A549 treated with RU486 at 1 μM for 4 hours (cell line): Measurements from ENCODE around the gene VIM. TPM values are rescaled to one million over a fixed set of nuclear protein-coding genes. Genes with fewer than 3 reads are reported as not detected.

ENCODE experiments used
- total RNA-seq: library from RNA; stranded (reverse); fragments of 200-300 nt; extraction: Qiagen RNA extraction; gene quantifications from 5 replicates; pipeline ENCODE4 v1.2.3, GENCODE V29; 2022; ENCODE audit warnings: low read depth

VIM gene
- total RNA-seq, result 1,759 to 2,044 TPM (median 1,980 TPM) in 5 replicates

GRCh38 chr10:17228091-17229015 is at the start of gene VIM:
Gene VIM, plus strand, starts transcription at chr10:17228241. Its CDS starts 1,182 bp downstream, at chr10:17229423.

GRCh38 chr10:17200912-17201793 is 26.9 kb upstream of the VIM start, which contains the start of gene TRDMT1:
Gene TRDMT1, minus strand, starts transcription at chr10:17201672. Its CDS starts 38 bp downstream, at chr10:17201634.

Other genes starting within 250 kb of the VIM start
- 0.02 to 0.30 TPM (median 0.03 TPM) in 5 replicates for gene CUBN, start 98.4 kb upstream of the VIM start, total RNA-seq
- gene TRDMT1, start 26.6 kb upstream of the VIM start, total RNA-seq, result 1.3 to 4.0 TPM (median 3.7 TPM) in 5 replicates
- 0.08 to 0.14 TPM (median 0.10 TPM) in 3 of 5 replicates, not detected in the others for gene ST8SIA6, start 226.4 kb downstream of the VIM start, total RNA-seq